GM12878 (cell line): ENCODE measurements around the gene ADRA2B. TPM values are rescaled to one million over a fixed set of nuclear protein-coding genes. Genes with fewer than 3 reads are reported as not detected.
A peak's percentile ranks its signal among the peaks of the same experiment; 100 is the strongest.

Source experiments
- ATAC-seq: fragments of 200-7000 bp; cut with Tn5 transposase; 3 replicates; pipeline ENCODE4 v1.9.1; 2020; ENCODE audit warnings: mild to moderate bottlenecking, moderate library complexity
- BruUV-seq: library from RNA; stranded (reverse); fragments of 400-500 nt; replicated peaks from 2 replicates; lab custom pipeline; 2021; lab: Mats Ljungman, UMichigan
- CTCF ChIA-PET: fragments of 300-600 bp; sonication (Branson Sonifier 250); formaldehyde crosslinking; extraction: SDS; loops from one replicate; lab custom pipeline; 2021; ENCODE audit warnings: inconsistent platforms; lab: Yijun Ruan, JAX
- POLR2A ChIA-PET: fragments of 350-600 bp; formaldehyde crosslinking; extraction: SDS; loops from one replicate; lab custom pipeline; 2021; ENCODE audit warnings: inconsistent platforms; lab: Charles Lee
- RAD21 ChIA-PET: fragments of 300-600 bp; sonication (Branson Sonifier 250); formaldehyde crosslinking; loops from one replicate; lab custom pipeline; 2023; ENCODE audit warnings: antibody characterized with exemption; ENCODE audit not compliant: unreplicated experiment; lab: Charles Lee
- SMC1A ChIA-PET: fragments of 300-600 bp; sonication (Branson Sonifier 250); formaldehyde crosslinking; loops from one replicate; lab custom pipeline; 2023; ENCODE audit not compliant: unreplicated experiment, uncharacterized antibody; lab: Charles Lee
- DNase-seq: peaks from one replicate; pipeline ENCODE4 v3.0.0-alpha.2; 2011; ENCODE audit warnings: low read depth, low spot score
- FAIRE-seq: peaks from 3 replicates; lab custom pipeline; 2011; peaks lifted over from hg19 to GRCh38; lab: Jason Lieb, UNC
- H2AFZ ChIP-seq: 2 replicates; pipeline ENCODE4 v1.6.0; 2011; ENCODE audit warnings: low read depth, low read length, control low read depth; ENCODE audit not compliant: control insufficient read depth
- H3K27ac ChIP-seq: 2 replicates; pipeline ENCODE4 v1.5.1; 2011; ENCODE audit warnings: control low read depth; ENCODE audit not compliant: control insufficient read depth, insufficient read depth
- H3K27me3 ChIP-seq, 2 experiments: replicated peaks in 1 of 2; 2 replicates each; pipeline versions ENCODE4 v1.6.0 to v1.6.1; 2011; ENCODE audit warnings: low read length in 1 of 2; ENCODE audit not compliant: control insufficient read depth in 2 of 2, insufficient read depth in 2 of 2
- H3K36me3 ChIP-seq, 2 experiments: 2 replicates each; pipeline ENCODE4 v1.5.1; 2011; ENCODE audit warnings: low read length in 1 of 2; ENCODE audit not compliant: control insufficient read depth in 2 of 2, insufficient read depth in 2 of 2
- H3K4me1 ChIP-seq: 2 replicates; pipeline ENCODE4 v1.6.1; 2011; ENCODE audit warnings: mild to moderate bottlenecking, low read length, moderate library complexity, mixed read lengths; ENCODE audit not compliant: control insufficient read depth, insufficient read depth
- H3K4me2 ChIP-seq: 2 replicates; pipeline ENCODE4 v1.6.0; 2011; ENCODE audit warnings: control low read depth; ENCODE audit not compliant: control insufficient read depth, insufficient read depth
- H3K4me3 ChIP-seq: fragments of 200-600 bp; sonication (generic); 2 replicates; pipeline ENCODE4 v1.5.1; 2016
- H3K79me2 ChIP-seq: 2 replicates; pipeline ENCODE4 v1.6.0; 2011; ENCODE audit warnings: low read length; ENCODE audit not compliant: control insufficient read depth, insufficient read depth
- H3K9ac ChIP-seq: 2 replicates; pipeline ENCODE4 v1.8.0; 2011; ENCODE audit warnings: low read length, control low read depth, mixed read lengths; ENCODE audit not compliant: control insufficient read depth, insufficient read depth
- H3K9me3 ChIP-seq: replicated peaks from 3 replicates; pipeline ENCODE4 v1.5.1; 2011; ENCODE audit warnings: mild to moderate bottlenecking, low read length; ENCODE audit not compliant: control insufficient read depth, insufficient read depth
- H4K20me1 ChIP-seq: 2 replicates; pipeline ENCODE4 v1.6.0; 2011; ENCODE audit not compliant: control insufficient read depth, insufficient read depth
- BRCA1 ChIP-seq: IDR thresholded peaks from 2 replicates; pipeline ENCODE4 v1.6.1; 2011; ENCODE audit warnings: low read depth, low read length, improper control_type of control experiment
- CBFB ChIP-seq: IDR thresholded peaks from 2 replicates; pipeline ENCODE4 v1.6.1; 2016; ENCODE audit warnings: antibody characterized with exemption, low read depth
- CBX3 ChIP-seq: fragments of 200-600 bp; sonication (generic); IDR thresholded peaks from 2 replicates; pipeline ENCODE4 v1.6.1; 2016; ENCODE audit warnings: low read depth, borderline replicate concordance
- CHD4 ChIP-seq: fragments of 200-600 bp; sonication (generic); IDR thresholded peaks from 2 replicates; pipeline ENCODE4 v1.6.1; 2016; ENCODE audit warnings: mild to moderate bottlenecking
- E2F4 ChIP-seq: IDR thresholded peaks from 2 replicates; pipeline ENCODE4 v1.6.1; 2012; ENCODE audit warnings: low read depth, low read length, improper control_type of control experiment
- E2F8 ChIP-seq: fragments of 450-650 bp; IDR thresholded peaks from 2 replicates; pipeline ENCODE4 v1.6.1; 2018; ENCODE audit warnings: mild to moderate bottlenecking, low read depth, moderate library complexity; ENCODE audit not compliant: partially characterized antibody
- ESRRA ChIP-seq: IDR thresholded peaks from 2 replicates; pipeline ENCODE4 v1.6.1; 2012; ENCODE audit warnings: mild to moderate bottlenecking, low read length, improper control_type of control experiment
- MLLT1 ChIP-seq: fragments of 450-650 bp; IDR thresholded peaks from 2 replicates; pipeline ENCODE4 v1.6.1; 2016; ENCODE audit warnings: mild to moderate bottlenecking
- NFYB ChIP-seq: IDR thresholded peaks from 2 replicates; pipeline ENCODE4 v1.6.1; 2011; ENCODE audit warnings: low read depth, mild to moderate bottlenecking, low read length, improper control_type of control experiment, moderate library complexity; ENCODE audit not compliant: insufficient read depth
- STAT3 ChIP-seq: IDR thresholded peaks from 2 replicates; pipeline ENCODE4 v1.6.1; 2011; ENCODE audit warnings: low read depth, low read length, improper control_type of control experiment
- WRNIP1 ChIP-seq: IDR thresholded peaks from 2 replicates; pipeline ENCODE4 v1.6.1; 2011; ENCODE audit warnings: low read depth, low read length, improper control_type of control experiment, borderline replicate concordance
- ZBTB4 ChIP-seq: fragments of 450-650 bp; formaldehyde crosslinking; IDR thresholded peaks from 2 replicates; pipeline ENCODE4 v1.4.0; 2022; ENCODE audit warnings: mild to moderate bottlenecking, moderate library complexity
- WGBS: methylation state at CpG from one replicate; pipeline ENCODE4 v1.1.6; 2016; ENCODE audit warnings: low lambda C conversion rate; ENCODE audit not compliant: insufficient replicate concordance, insufficient coverage; ENCODE audit errors: missing lambda C conversion rate; 5-methylcytosine and 5-hydroxymethylcytosine counted together
- in situ Hi-C: fragments of 300-500 bp; cut with MboI; formaldehyde crosslinking; loops from 9 replicates; pipeline ENCODE4 v1.14.3; 2018; ENCODE audit warnings: mixed read lengths
- intact Hi-C: fragments of 100-400 bp; cut with micrococcal nuclease; formaldehyde crosslinking; loops from one replicate; pipeline ENCODE4 v1.14.2; 2022; ENCODE audit not compliant: unreplicated experiment
- polyA plus RNA-seq, 11 experiments: library from polyadenylated mRNA; depleted of rRNA in 4 of 11; unstranded in 6 of 11; stranded (reverse) in 5 of 11; fragments of >200 nt; fragmentation: Nextera tagmentation in 4 of 11; fragmentation: Illumina TruSeq in 1 of 11; extraction: Ambion mirVana in 4 of 11; extraction: Trizol in 1 of 11; gene quantifications; 1 replicate in 1 of 11; 2 replicates in 10 of 11; pipeline versions ENCODE4 v1.2.1 to v1.2.3, GENCODE V29; 2011 to 2016; ENCODE audit warnings: inconsistent platforms in 2 of 11, missing spikeins in 2 of 11, low read depth in 1 of 11
- total RNA-seq, 4 experiments: library from RNA; depleted of rRNA in 3 of 4; stranded (reverse); fragments of >200 nt in 3 of 4; fragmentation: Illumina TruSeq in 1 of 4; extraction: Trizol in 1 of 4; gene quantifications; 2 replicates each; pipeline versions ENCODE4 v1.2.1 to v1.2.3, GENCODE V29; 2013 to 2021

The ADRA2B gene
- total and polyA plus RNA-seq, 10 of the 15 experiments (the other 5 are each of a cell fraction or from before 2014, with no cell fraction given): 0.01 to 0.10 (median 0.04) TPM; not detected in 6

GRCh38 chr2:96142217-96143113, 26.1 kb upstream of the ADRA2B start:
- ATAC-seq (peak; percentile 13), FAIRE-seq (peak; percentile 68), DNase-seq (no peak)
- ChIA-PET SMC1A (interaction anchor here (0.6 to 14.4 kb wide), 14 partner anchors 10 to 1430 kb away, joined by 3 to 338 read pairs (median 3); no protein-coding TSS in a partner anchor), CTCF (interaction anchor here (0.7 to 14.4 kb wide), 19 partner anchors 9 to 178 kb away, joined by 3 to 535 read pairs (median 6); no protein-coding TSS in a partner anchor), POLR2A (interaction anchor here (1.2 to 9.5 kb wide), 6 partner anchors 16 to 66 kb away, joined by 4 to 161 read pairs (median 13); partner anchors contain the start of gene STARD7), RAD21 (interaction anchor here (0.7 to 18.1 kb wide), 11 partner anchors 11 to 119 kb away, joined by 3 to 463 read pairs (median 4); partner anchors contain the start of gene STARD7)
- Histone ChIP-seq H3K9ac (peak overlapping the region; percentile 84), H3K27ac (peak overlapping the region; percentile 1; the same call in 1 of the 2 replicates), H4K20me1 (no peaks in the 10 kb centered on the region), H3K4me3 (peak overlapping the region; percentile 92), H3K36me3 (peaks cover 7% of the 10 kb centered on the region in 2 experiments; a peak in 2 of 4 replicates), H3K9me3 (no peaks in the 10 kb centered on the region), H3K79me2 (peaks cover 29% of the 10 kb centered on the region), H3K4me2 (peak overlapping the region; percentile 95), H3K27me3 (no peaks in the 10 kb centered on the region; a peak in 1 of 4 replicates), H2AFZ (no peak overlapping the region), H3K4me1 (peaks cover 33% of the 10 kb centered on the region)
- in situ Hi-C loops (loop anchor here (5.0 kb wide), 2 partner anchors 35 to 120 kb away; no protein-coding TSS in a partner anchor), intact Hi-C loops (no loop called here)
- BruUV-seq: no TSS peak
- 30% methylated on average over 26 of the region's 26 CpGs for WGBS
- TF ChIP-seq STAT3 (no peak), ESRRA (0 out of 2 replicates have a peak, but pooled peaks have one; percentile 31), BRCA1 (peak; percentile 39; the same call in 1 of the 2 replicates), CHD4 (no peak), CBX3 (no peak), CBFB (no peak; the same call in 1 of the 2 replicates), E2F8 (no peak), E2F4 (0 out of 2 replicates have a peak, but pooled peaks have one; percentile 6), ZBTB4 (peak; percentile 80), WRNIP1 (peak; percentile 51; the same call in 1 of the 2 replicates), MLLT1 (peak; percentile 90), NFYB (no peak)
